ENCODE measurements around the gene ANKRD40.

ANKRD40 gene

GRCh38 chr17:50665838-50666237, 41.9 kb downstream of the ANKRD40 start:
- TF ChIP-seq CTCF (IDR thresholded peaks at IDR 0.05; ENCODE audit: low read depth, low read length): no peak
- H3K4me3 ChIP-seq (ENCODE audit: low read depth, low read length): no peak overlapping the region

- TF ChIP-seq CTCF (IDR thresholded peaks at IDR 0.05; ENCODE audit: low read depth, low read length): no peak
These were observed 42.8 kb downstream of the ANKRD40 start for GRCh38 chr17:50664788-50665458.

GRCh38 chr17:50663812-50664374, 43.8 kb downstream of the ANKRD40 start:
- TF ChIP-seq CTCF (IDR thresholded peaks at IDR 0.05; ENCODE audit: low read depth, low read length): no peak

More at GRCh38 chr17:50664788-50665458, 42.8 kb downstream of the ANKRD40 start:
- H3K4me3 ChIP-seq (ENCODE audit: low read depth, low read length): no peak overlapping the region

GRCh38 chr17:50662632-50663225, 45.0 kb downstream of the ANKRD40 start:
- no peak overlapping the region for H3K4me3 ChIP-seq (ENCODE audit: low read depth, low read length)
- no peak for TF ChIP-seq CTCF (IDR thresholded peaks at IDR 0.05; ENCODE audit: low read depth, low read length)

More at GRCh38 chr17:50663812-50664374, 43.8 kb downstream of the ANKRD40 start:
- no peak overlapping the region for H3K4me3 ChIP-seq (ENCODE audit: low read depth, low read length)

GRCh38 chr17:50661795-50662391, 45.8 kb downstream of the ANKRD40 start:
- H3K4me3 ChIP-seq (ENCODE audit: low read depth, low read length): no peak overlapping the region
- no peak for TF ChIP-seq CTCF (IDR thresholded peaks at IDR 0.05; ENCODE audit: low read depth, low read length)

- no peak for TF ChIP-seq CTCF (IDR thresholded peaks at IDR 0.05; ENCODE audit: low read depth, low read length)
- H3K4me3 ChIP-seq (ENCODE audit: low read depth, low read length): no peak overlapping the region
These were observed 46.4 kb downstream of the ANKRD40 start for GRCh38 chr17:50661348-50661747.

GRCh38 chr17:50660887-50661345, 46.8 kb downstream of the ANKRD40 start:
- TF ChIP-seq CTCF (IDR thresholded peaks at IDR 0.05; ENCODE audit: low read depth, low read length): no peak
- no peak overlapping the region for H3K4me3 ChIP-seq (ENCODE audit: low read depth, low read length)

Data from WI38 (cell line).